NCI-H748 treated with DMSO at 0.1 percent for 48 hours (cell line): ENCODE data around the gene UAP1L1.
A peak's percentile ranks its signal among the peaks of the same experiment; 100 is the strongest.

Experiments used
- DNase-seq: peaks from one replicate; lab custom pipeline; 2025; lab: John Stamatoyannopoulos, UW

The UAP1L1 gene

DNA sequence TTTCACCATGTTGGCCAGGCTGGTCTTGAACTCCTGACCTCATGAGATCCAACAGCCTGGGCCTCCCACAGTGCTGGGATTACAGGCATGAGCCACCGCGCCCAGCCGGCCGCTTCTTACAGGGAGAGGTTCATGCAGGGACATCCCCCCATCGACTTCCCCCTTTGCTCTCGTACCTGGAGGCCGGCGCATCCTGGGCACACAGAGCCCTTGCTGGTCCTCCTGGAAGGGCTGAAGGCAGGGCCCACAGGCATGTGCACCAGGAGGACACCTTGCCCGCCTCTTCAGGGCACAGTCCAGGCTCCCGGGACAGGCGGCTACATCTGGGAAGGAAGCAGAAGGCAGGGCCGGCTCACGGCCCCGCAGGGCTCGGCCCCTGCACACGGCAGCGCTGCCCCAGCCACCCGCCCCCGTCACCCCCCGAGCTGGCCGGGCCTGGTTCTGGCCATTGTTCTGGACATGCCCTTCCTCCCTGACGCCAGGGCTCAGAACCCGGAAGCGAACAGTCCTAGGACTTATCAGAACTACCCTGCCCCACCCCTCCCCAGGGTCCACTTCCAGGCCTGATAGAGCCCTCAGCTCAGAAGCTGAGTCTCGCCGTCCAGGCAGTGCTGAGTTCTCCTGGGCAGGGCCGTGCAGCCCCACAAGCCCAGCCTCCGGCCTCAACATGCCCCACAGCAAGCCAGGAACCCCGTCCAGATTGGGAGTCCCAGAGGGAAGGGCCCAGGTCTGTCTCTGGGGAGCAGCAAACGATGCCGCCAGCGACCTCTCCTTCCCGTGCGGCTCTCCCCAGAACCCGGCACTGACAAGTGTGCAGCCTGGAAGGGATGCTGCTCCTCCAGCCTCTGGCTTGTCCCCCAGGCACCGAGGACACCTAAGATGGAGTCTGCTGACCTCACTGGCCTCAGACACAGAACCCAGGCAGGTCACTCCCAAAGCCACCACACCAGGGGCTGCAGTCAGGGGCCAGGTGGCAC, 34.3 kb upstream of the UAP1L1 start:
- no peak for DNase-seq

DNA sequence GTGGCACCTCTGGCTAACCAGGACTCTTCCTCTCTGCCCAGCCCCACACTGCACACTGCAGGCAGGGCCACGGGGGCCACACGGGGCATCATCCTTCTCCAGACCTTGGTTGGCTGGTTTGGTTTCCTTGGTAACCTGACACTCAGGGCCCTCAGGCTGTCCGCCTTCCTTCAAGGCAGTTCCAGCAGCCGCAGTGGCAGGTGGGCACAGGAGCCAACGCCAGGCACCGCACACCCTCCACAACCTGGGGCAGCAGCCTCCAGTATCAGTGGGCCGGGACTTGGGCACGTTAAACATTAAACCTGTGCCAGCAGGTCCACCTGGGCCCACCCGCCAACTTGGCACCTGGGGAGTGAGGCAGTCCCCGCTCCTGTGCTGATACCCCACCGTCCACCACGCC, 33.3 kb upstream of the UAP1L1 start:
- no peak for DNase-seq

DNA sequence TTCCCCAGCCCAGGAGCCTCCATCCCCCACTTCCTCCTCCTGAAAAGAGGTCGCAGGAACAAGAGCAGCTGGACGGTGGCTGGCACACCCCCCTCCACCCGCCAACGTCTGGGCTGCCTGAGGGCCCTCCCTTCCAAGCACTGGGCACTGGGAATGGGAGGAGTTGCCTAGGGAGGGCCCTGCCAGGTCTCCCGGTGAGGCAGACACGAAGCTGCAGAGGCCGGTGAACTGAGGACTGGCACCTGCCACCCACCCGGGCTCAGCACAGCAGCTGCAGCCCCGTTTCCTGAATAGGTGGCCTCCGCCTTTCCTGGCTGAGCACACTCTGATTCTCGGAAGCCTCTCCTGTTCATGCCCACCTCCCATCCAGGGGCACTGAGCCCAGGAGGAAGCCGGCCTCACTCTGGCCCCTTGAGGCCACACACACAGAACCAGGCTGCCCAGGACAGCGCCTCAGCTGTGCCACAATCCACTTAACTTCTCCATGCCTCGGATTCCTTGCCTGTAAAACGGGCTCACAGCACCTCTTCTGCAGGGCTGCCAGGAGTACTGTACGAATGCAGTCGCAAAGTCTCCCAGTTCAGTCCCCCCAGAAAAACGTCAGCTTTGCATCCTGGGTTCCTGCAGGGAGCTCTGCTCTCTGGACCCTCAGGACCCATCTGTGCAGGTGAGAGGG, 32.7 kb upstream of the UAP1L1 start:
- DNase-seq: no peak

DNA sequence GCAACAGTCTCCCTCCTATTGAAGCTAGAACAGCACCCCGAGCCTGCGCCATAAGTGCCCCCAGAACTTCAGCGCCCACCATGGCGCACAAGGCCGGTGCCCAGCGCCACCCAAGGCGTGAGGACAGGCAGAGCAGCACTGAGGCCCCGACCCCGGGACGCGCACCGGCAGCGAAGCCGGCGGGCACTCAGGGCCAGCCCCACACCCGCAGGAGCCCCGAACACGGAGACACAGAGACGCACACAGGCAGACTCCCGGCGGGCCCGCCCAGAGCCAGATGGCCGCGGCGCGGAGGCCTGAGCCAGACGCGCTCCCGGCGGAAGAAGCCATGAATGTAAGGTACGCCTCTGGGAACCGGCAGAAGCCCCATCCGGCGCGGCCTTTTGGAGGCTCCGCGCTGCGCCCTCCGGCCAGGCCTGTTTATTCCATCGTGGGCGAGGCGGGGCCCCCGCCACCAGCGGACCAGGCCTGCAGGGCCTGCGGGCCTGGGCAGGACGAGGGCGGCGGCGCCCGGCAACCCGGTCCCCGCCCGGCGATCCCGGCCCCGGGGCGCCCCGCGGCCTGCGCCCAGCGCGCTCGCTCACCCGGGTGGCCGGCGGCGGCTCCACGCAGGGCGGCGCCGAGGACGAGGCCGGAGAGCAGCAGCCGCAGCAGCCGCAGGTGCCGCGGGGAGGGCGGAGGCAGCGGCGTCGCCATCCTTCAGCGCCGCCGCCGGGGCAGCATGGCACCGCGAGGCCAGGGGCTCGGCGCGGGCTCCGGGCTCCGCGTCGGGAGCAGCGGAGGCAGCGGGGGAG, 31.8 kb upstream of the UAP1L1 start:
- no peak for DNase-seq

DNA sequence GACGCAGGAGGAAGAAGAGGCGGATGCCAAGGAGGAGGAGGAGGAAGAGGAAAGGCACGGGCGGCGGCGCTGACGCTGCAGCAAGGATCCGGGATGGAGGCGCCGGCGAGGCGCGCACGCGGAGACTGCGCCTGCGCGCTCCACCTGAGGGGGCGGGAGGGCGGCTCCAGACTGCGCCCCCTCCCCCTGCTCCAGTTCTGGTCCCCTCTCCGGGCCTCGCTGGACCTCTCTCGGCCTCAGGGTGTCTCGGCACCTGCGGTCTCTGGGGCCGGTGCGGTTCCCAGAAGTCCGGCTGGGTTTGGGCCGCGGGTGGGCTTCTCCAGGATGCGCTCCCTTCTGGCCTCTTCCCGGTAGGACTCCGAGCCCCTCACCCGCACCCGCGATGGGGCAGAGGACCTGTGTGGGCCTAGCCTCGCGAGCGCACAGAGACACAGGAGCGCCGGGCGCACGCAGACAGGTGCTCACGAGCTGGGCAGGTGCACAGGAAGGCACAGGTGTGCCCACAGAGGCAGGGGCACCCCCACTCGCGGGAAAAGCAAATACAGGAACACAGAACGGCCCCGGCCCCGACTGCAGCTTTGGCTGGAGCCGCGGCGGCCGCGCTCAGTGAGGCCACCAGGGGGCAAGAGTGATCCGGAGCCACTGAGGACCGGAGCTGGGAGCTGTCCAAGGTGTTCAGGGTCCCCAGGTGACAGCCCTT, 31.1 kb upstream of the UAP1L1 start, which contains the start of gene NPDC1:
TSS of gene NPDC1 (minus strand) at position 90 of the 700 bp plus-strand sequence. CDS start 188 bp downstream, outside the sequence.
- DNase-seq: peak; percentile 64

DNA sequence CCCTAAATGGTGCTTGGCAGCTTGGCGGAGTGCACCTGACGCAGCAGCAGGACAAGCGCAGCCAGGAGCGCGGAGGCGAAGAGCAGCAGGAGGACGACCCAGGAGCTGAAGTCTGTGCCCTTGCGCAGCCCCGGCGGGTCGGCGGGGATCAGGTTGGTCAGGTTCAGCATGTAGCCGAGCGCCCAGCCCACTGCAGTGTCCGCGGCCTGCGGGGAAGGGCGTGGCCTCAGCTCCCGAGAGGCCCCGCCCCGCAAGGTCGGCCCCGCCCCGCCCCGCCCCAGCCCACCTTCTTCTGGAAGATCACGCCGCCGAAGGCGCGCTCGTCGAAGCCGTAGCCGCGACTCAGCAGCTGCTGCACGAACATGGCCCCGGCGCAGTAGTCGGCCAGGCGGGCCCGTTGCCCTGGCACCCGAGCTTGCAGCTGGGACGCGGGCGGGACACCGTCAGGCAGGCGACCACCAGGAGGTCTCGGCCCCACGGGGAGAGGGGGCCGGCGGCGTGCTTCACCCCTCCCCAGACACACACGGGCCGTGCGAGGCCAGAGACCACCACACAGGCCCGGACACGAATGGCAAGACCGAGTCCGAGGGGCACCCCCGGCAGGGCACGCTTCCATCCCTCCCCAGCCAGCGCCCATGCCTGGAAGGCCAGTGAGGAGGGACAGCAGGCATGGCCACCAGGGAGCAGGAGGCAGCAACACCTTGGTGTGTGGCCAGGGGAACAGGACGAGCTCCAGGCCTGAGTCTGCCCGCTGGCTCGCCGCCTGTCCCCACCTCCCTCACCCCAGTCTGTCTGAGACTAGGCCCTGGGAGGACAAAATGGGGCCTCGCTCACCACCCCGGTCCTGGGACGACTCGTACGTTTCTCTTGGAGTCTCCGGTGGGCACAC, 28.4 kb upstream of the UAP1L1 start:
- DNase-seq: no peak

DNA sequence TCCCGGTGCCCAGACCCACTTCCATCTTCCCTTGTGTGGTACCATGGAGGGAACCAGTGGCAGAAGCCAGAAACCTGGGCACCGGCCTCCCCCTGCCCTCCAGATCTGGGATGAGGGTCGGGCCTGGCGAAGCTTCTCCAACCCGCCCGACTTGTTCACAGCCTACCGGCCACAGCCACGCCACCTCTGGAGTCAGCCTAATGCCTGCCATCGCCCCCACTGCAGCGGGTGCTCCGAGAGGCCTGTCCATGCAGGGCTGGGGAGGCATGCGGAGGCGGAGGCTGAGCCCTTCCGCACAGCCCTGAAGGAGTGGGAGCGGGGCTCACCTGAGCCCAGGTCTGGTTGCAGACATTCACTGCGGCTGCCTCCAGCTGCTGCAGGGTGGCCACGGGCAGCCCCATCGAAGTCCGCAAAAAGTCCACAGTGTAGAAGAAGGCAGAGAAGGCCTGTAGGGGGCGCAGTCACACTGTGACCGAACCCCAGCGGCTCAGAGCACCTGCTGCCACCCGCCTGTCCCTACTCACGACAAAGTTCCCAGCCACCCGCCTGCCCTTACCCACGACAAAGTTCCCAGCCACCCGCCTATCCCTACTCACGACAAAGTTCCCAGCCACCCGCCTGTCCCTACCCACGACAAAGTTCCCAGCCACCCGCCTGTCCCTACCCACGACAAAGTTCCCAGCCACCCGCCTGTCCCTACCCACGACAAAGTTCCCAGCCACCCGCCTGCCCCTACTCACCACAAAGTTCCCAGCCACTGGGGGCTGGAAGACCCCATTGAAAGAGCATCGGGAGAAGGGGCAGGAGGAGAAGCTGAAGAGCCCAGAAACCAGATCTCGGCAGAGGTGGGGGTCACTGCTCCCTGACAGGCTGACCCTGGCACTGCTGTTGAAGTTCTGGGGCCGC, 27.5 kb upstream of the UAP1L1 start:
- DNase-seq: peak; percentile 63

DNA sequence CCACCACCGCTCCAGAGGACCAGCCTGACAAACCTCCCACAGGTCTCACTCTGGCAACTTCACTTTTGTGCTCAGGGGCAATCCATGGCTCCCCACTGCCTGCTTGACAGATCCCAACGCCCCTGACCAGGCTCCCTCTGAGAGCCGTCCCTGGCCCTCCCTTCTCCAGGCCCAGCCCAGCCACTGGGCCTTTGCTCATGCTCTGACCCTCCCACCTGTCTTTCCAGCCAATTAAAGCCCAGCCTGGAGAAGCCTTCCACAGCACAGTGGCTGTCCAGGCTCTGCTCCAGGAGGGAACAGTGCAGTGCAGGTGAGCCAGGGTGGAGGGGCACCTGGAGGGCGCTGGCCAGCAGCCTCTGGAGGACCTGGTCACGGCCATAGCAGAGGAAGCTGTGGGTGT, 26.7 kb upstream of the UAP1L1 start:
- no peak for DNase-seq

DNA sequence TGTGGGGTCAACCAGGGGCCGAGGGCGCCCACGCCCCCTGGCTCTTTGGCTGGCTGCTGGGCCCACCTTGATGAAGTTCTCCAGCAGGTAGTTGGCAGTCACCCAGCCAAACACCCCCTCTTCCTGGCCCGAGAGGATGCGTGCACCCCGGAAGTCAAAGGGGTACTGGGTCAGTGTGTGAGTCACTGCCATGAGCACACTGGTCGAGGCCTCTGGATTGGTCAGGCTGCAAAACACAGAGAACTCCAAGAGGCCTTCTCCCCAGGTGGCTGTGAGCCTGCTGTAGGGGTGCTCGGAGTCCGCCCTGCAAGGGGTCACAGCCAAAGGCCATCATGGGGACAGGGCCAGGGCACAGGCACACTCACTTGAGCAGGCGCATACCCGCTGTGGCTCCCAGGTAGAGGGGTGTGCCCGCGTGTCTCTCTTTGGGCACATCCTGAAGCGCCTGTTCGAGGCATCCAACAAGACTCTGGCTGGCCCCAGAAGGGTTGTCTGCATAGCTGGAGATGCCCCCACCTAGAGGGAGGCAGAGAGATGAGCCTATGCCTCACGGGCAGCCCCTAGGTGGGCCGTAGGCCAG, 26.1 kb upstream of the UAP1L1 start:
- no peak for DNase-seq

DNA sequence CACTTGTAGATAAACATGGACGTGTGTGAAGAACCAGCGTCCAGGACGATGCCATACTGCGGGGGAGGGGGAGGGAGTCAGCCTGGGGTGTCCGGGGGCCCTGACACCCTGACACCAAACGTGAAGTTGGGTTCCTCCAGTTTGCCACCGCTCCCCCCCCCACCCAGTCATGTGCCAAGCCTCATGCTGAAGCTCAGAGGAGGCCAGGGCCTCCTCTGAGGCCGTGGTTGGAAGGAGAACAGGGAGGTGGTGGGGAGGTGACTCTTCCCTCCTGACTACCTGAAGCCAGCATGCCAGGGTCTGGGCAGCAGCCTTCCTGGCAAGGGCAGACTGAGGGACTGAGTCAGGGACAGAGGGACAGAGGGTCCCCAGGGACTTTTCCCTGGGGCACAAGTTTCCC, 25.0 kb upstream of the UAP1L1 start:
- DNase-seq: no peak

DNA sequence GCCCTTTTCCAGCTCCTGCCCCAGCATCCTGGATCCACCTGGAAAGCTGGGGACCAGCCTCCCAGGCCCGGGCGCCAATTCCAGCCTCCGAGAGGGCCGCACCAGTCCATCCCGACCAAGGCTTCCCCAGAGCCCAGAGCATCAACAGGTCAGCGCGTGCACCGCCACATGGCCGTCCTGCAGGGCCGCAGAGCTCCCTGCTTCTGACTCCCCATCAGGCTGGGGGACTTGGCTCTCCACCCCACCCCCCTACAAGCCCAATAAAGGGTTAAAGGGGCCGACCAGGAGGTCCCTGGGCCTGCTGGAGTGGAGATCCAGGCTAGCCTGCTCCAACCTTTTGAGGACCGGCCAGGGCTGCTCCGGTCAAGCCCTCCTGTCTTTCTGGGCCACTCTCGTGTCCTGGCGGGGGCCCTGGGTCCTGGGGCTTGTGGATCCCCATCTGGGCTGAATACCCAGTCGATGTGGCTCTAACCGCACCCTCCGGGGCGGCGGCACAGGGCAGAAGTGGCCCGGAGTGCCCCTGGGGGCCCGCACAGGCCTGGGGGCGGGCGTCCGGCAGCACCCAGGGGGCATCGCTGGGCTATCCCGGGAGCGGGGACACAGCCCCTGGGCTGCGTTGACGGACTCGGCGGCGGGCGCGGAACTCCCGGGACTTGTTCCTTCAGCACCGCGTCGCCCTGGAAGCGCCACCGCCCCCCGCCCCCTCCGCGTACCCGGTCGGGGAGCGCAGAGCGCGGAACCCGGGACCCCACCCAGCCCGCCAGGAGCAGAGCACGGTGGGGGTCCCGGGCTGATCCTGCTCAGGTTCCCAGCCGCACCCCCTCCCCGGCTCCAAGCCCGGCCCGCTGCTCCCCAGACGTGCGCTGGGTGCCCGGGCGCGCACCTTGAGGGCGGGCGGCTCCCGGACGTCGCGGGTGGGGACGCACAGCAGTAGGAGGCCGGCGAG, 24.0 kb upstream of the UAP1L1 start:
- no peak for DNase-seq

DNA sequence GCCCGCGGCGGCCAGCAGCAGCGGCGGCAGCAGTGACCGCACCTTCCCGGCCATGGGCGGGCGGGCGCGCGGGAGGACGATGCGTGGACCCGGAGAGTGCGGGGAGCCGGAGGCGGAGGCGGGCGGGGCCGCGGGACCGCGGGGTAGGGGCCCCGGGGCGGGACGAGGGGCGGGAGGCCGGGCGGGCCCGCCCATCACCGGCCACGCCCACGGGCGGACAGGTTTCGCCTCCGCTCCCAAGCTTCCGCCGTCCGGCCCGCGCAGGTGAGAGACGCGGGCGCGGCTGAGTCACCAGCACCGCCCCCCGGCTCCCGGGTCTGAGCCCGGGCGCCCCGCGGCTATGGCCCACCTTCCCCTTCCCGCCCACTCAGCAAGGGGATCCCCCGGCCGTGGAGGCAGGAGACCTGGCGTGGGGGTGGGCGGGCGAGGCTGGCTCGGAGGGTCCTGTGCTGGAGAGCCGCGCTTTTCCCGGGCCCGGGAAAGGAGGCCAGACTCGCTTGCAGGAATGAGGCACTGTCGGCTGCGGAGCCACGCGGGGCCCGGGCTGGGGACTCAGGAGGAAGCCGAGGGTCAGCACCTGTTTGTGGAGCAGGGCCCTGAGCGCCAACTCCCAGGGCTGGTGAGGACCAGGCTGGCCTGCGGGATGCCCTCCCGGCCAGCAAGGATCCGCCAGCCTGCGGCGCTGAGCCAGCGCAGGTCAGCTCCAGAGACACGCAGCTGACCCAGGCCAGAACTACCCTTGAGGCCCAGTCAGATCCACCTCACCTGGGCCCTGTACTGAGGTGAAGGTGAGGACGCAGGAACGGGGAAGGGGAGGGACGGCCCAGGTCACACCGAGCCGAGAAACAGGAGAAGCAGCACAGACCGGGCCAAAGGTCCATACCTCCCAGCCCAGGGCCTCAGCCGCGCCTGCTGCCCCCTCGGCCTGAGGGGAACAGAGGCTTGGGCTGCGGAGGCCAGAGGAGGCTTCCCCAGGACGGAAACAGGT, 23.1 kb upstream of the UAP1L1 start, which contains the start of gene ENTPD2:
TSS of gene ENTPD2 (minus strand) at position 118 of the 988 bp plus-strand sequence. CDS start at position 54, 64 bp downstream.
- no peak for DNase-seq

DNA sequence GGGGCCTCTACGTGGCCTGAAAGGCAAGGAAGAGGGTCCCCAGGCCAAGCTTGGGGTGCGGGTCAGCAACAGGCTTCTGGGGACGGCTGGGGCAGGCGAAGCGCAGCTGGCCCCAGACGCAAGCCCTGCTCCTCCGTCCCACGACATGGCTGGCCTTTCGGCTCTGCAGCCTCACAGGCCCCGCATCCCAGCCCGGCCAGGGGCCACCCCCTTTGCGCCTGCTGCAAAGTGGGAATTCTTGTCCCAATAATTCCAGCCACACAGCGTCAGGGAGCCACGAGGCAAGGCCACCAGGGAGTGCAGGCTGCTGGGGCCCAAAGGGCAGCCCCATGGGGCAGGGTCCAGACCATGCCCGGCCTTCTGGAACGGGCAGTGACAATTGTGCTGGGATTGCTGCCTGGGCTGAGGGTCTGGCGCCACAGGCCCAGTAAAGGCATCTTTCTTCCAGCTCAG, 22.4 kb upstream of the UAP1L1 start:
- DNase-seq: no peak

DNA sequence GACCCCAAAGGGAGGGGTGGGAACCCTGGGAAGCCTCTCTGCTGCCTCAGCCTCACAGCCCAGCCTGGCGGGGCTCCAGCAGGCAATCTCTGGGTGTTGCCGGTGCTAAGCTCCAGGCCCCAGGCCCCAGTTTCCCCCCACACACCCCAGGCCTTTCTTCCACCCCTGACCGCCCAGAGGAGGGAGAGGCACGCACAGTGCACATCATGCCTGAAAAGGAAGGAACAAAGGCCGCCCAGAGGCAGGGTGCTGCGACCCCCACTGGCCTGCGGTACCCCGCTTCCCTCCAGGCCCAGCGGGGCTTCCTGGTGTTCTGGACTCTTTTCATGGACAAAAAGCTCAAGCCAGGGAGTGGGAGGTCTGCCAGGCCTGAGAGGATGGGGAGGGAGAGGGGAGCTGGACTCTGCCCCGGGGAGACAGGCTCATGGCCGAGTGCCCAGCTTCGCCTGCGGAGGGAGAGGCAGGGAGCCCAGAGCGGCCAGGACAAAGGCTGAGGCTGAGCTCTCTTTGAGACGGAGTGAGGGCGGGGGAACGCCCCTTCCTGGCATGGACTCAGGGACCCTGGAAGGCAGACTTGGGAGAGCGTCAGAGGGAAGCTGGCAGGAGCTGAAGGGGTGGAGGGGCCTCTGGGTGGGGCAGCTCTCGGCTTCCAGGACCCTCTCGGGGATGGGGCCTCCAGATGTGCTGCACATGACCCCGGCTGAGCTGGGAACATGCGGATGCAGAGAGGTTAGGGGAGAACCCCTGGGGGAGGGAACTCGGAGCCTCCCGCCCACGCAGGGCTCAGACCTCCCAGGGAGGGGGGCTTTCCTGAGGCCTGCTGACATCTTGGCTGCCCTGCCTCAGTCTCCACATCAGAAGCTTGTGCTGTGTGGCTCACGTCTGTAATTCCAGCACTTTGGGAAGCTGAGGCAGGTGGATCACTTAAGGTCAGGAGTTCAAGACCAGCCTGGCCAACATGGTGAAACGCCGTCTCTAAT, 21.6 kb upstream of the UAP1L1 start:
- DNase-seq: no peak

DNA sequence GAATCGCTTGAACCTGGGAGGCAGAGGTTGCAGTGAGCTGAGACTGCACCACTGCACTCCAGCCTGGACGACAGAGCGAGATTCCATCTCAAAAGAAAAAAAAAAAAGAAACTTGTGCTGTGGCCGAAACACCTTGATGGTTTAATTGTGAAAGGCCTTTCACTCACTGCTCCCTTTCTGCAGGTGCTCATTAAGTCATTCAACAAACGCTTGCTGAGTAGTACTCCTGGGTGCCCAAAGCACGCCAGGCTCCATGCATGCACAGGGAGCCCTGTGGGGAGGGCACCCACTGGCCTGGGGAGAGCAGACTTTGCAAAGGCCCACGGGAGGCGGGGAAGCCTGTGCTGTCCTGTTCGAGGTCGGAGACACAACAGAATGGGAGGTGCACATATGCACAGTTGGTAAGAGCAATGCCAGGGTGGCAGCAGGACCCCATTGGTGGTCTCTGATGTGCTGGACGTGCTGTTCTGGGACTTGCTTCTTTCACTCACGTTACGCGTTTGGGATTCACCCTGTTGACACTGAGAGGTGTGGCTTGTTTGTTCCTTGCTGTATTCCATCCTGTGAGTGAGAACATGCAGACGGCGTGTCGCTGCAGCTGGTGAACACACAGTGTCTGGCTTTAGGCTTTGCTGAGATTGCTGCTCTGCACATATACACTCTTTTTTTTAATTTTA, 20.4 kb upstream of the UAP1L1 start:
- DNase-seq: no peak
